ENCODE data around the gene FBXW11.
"Not testable (repeated sequence)": the region's sequence is repeated elsewhere in the genome, so short reads cannot be mapped to it uniquely, and the experiment has no call there.

GRCh38 chr5:171977244-171977950, 29.0 kb downstream of the FBXW11 start:
- TF ChIP-seq CTCF (IDR thresholded peaks at IDR 0.05 in 2 of 3, conservative IDR thresholded peaks at IDR 0.05 in 1 of 3; ENCODE audit: borderline replicate concordance in 1 of 3, insufficient read depth in 1 of 3, low read depth in 2 of 3, low read length in 2 of 3); POLR2AphosphoS5 (IDR thresholded peaks at IDR 0.05; ENCODE audit: low read depth, low read length); EZH2phosphoT487 (IDR thresholded peaks at IDR 0.05; ENCODE audit: borderline replicate concordance); TCF7L2 (IDR thresholded peaks at IDR 0.05; ENCODE audit: borderline replicate concordance, extremely low read depth, insufficient read depth, insufficient read length); FOSL1 (IDR thresholded peaks at IDR 0.05; ENCODE audit: low read depth); POLR2A (IDR thresholded peaks at IDR 0.05; ENCODE audit: borderline replicate concordance, extremely low read depth, insufficient read depth, insufficient read length); YY1 (IDR thresholded peaks at IDR 0.05; ENCODE audit: extremely low read depth, insufficient replicate concordance, low read depth, low read length); REST (IDR thresholded peaks at IDR 0.05; ENCODE audit: low read depth); EZH2 (IDR thresholded peaks at IDR 0.05); SP1 (IDR thresholded peaks at IDR 0.05; ENCODE audit: low read depth): not testable (repeated sequence)
- TF ChIP-seq CEBPB (IDR thresholded peaks at IDR 0.05; ENCODE audit: low read depth) = peak; percentile 31; the same call in 1 of the 2 replicates
